Spleen (tissue), 7 donors: ENCODE measurements around the gene ZSCAN5C.
"Not testable (repeated sequence)": the region's sequence is repeated elsewhere in the genome, so short reads cannot be mapped to it uniquely, and the experiment has no call there.

ENCODE experiments used
- POLR2A ChIP-seq, 3 donors: fragments of 450-650 bp; IDR thresholded peaks; one replicate each; pipeline ENCODE4 v1.5.1; 2017; ENCODE audit warnings: antibody characterized with exemption in 3 of 3, mild to moderate bottlenecking in 1 of 3
- TF ChIP-seq, protein P1 (sequence below), 11 experiments: fragments of 200-600 bp in 7 of 11; fragments of 450-650 bp in 4 of 11; sonication (generic) in 4 of 11; IDR thresholded peaks in 8 of 11; conservative IDR thresholded peaks in 3 of 11; 1 replicate in 7 of 11; 2 replicates in 4 of 11; pipeline versions ENCODE4 v1.4.0 to v1.8.0; 2016 to 2021; ENCODE audit warnings: antibody characterized with exemption in 11 of 11, inconsistent platforms in 4 of 11, mild to moderate bottlenecking in 1 of 11
- donor health status: DM: no; HTN: no; CAD: no; lungs with moderate emphysema.
- donor health status: DM: no; HTN: no; CAD: no.
- donor health status: DM: no; HTN: no; CAD: no.

DNA sequence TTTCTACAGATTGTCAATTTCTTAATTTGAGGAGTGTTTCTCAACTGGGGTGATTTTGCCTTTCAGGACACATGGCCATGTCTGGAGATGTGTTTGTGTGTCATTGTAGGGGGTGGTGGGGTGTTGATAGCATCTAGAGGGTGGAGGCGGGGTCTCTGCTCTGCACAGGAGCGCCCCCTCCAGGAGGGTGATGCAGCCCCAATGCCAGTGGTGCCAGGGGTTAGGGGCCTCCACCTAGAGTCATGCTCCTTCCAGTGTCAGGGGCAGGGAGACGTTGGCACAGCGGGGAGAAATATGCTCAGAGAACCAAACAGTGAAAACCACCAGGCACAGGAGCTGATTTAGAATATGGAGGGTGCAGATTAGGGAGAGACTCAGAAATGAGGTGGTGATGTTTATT, 43.7 kb downstream of the ZSCAN5C start:
- TF ChIP-seq, protein P1, sequence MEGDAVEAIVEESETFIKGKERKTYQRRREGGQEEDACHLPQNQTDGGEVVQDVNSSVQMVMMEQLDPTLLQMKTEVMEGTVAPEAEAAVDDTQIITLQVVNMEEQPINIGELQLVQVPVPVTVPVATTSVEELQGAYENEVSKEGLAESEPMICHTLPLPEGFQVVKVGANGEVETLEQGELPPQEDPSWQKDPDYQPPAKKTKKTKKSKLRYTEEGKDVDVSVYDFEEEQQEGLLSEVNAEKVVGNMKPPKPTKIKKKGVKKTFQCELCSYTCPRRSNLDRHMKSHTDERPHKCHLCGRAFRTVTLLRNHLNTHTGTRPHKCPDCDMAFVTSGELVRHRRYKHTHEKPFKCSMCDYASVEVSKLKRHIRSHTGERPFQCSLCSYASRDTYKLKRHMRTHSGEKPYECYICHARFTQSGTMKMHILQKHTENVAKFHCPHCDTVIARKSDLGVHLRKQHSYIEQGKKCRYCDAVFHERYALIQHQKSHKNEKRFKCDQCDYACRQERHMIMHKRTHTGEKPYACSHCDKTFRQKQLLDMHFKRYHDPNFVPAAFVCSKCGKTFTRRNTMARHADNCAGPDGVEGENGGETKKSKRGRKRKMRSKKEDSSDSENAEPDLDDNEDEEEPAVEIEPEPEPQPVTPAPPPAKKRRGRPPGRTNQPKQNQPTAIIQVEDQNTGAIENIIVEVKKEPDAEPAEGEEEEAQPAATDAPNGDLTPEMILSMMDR (IDR thresholded peaks at IDR 0.05 in 8 of 11, conservative IDR thresholded peaks at IDR 0.05 in 3 of 11) = not testable (repeated sequence)
- TF ChIP-seq POLR2A (IDR thresholded peaks at IDR 0.05) = not testable (repeated sequence)
